HCT116 (cell line): ENCODE results near the gene SEPTIN12. TPM values are rescaled to one million over a fixed set of nuclear protein-coding genes. Genes with fewer than 3 reads are reported as not detected.

Source experiments
- ATAC-seq: fragments of 200-7000 bp; cut with Tn5 transposase; 2 replicates; pipeline ENCODE4 v1.9.1; 2020; ENCODE audit warnings: mild to moderate bottlenecking, moderate library complexity
- BruUV-seq: library from RNA; stranded (reverse); fragments of 400-500 nt; replicated peaks from 2 replicates; lab custom pipeline; 2021; lab: Mats Ljungman, UMichigan
- CTCF ChIA-PET: fragments of 300-600 bp; sonication (Branson Sonifier 250); formaldehyde crosslinking; loops from one replicate; lab custom pipeline; 2021; ENCODE audit warnings: antibody characterized with exemption; lab: Charles Lee
- POLR2A ChIA-PET: fragments of 300-600, 350-600 bp; sonication (Branson Sonifier 250); formaldehyde crosslinking; loops from one replicate; lab custom pipeline; 2021; ENCODE audit warnings: antibody characterized with exemption; lab: Charles Lee
- RAD21 ChIA-PET, 2 experiments: fragments of 300-600 bp; sonication (Branson Sonifier 250); formaldehyde crosslinking; loops; one replicate each; lab custom pipeline; 2023; ENCODE audit warnings: low total read pairs in 2 of 2; ENCODE audit not compliant: uncharacterized antibody in 2 of 2, unreplicated experiment in 2 of 2, low non-redundant PET in 1 of 2; lab: Charles Lee
- DNase-seq: peaks from one replicate; pipeline ENCODE4 v3.0.0-alpha.2; 2010; ENCODE audit warnings: low read depth, low spot score
- H2AFZ ChIP-seq: fragments of 200-600 bp; shearing (Covaris generic), sonication (generic); 2 replicates; pipeline ENCODE4 v1.6.1; 2017; ENCODE audit warnings: low read depth, mixed run types, mixed read lengths, antibody characterized with exemption, low read length; ENCODE audit not compliant: poor library complexity, severe bottlenecking
- H3K27ac ChIP-seq: 2 replicates; pipeline ENCODE4 v1.5.1; 2012; ENCODE audit warnings: low read depth, low read length
- H3K27me3 ChIP-seq: fragments of 200-600 bp; sonication (generic); 2 replicates; pipeline ENCODE4 v1.6.1; 2016; ENCODE audit warnings: mixed run types, low read length, mixed read lengths; ENCODE audit not compliant: insufficient read depth
- H3K36me3 ChIP-seq, 2 experiments: fragments of 200-500 bp in 1 of 2; fragments of 200-600 bp in 1 of 2; sonication (Bioruptor generic) in 1 of 2; sonication (generic) in 1 of 2; 2 replicates each; pipeline versions ENCODE4 v1.5.1 to v1.6.1; 2014 to 2016; ENCODE audit warnings: low read length in 2 of 2, inconsistent platforms in 1 of 2, mixed read lengths in 1 of 2, mixed run types in 1 of 2; ENCODE audit not compliant: insufficient read depth in 2 of 2, control insufficient read depth in 1 of 2
- H3K4me1 ChIP-seq, 2 experiments: fragments of 200-600 bp in 1 of 2; sonication (generic) in 1 of 2; 2 replicates each; pipeline versions ENCODE4 v1.5.1 to v1.6.1; 2012 to 2017; ENCODE audit warnings: low read length in 2 of 2, inconsistent platforms in 1 of 2, mild to moderate bottlenecking in 1 of 2, mixed read lengths in 1 of 2, mixed run types in 1 of 2, moderate library complexity in 1 of 2; ENCODE audit not compliant: insufficient read depth in 2 of 2, control insufficient read depth in 1 of 2
- H3K4me2 ChIP-seq: fragments of 200-600 bp; sonication (generic); 2 replicates; pipeline ENCODE4 v1.6.1; 2017; ENCODE audit warnings: mixed run types, low read length, mixed read lengths
- H3K4me3 ChIP-seq, 2 experiments: fragments of 200-600 bp in 1 of 2; sonication (generic) in 1 of 2; replicated peaks in 1 of 2; 2 replicates each; pipeline ENCODE4 v1.5.1; 2011 to 2016; ENCODE audit warnings: low read length in 2 of 2, control low read depth in 1 of 2, low read depth in 1 of 2, mild to moderate bottlenecking in 1 of 2, mixed read lengths in 1 of 2, mixed run types in 1 of 2
- H3K79me2 ChIP-seq: fragments of 200-600 bp; sonication (generic); 2 replicates; pipeline ENCODE4 v1.6.1; 2017; ENCODE audit warnings: mild to moderate bottlenecking, mixed run types, low read length, moderate library complexity, mixed read lengths; ENCODE audit not compliant: insufficient read depth
- H3K9ac ChIP-seq: fragments of 200-600 bp; sonication (generic); 2 replicates; pipeline ENCODE4 v1.6.1; 2016; ENCODE audit warnings: low read length, mixed read lengths
- H3K9me2 ChIP-seq: fragments of 200-600 bp; sonication (generic), shearing (Covaris generic); 2 replicates; pipeline ENCODE4 v1.6.1; 2017; ENCODE audit warnings: mixed run types, mild to moderate bottlenecking, moderate library complexity; ENCODE audit not compliant: insufficient read depth
- H3K9me3 ChIP-seq, 2 experiments: fragments of 200-500 bp in 1 of 2; fragments of 200-600 bp in 1 of 2; sonication (Bioruptor generic) in 1 of 2; sonication (generic) in 1 of 2; 2 replicates each; pipeline ENCODE4 v1.6.1; 2014 to 2017; ENCODE audit warnings: low read length in 2 of 2, mixed read lengths in 2 of 2, inconsistent platforms in 1 of 2, low read depth in 1 of 2, mild to moderate bottlenecking in 1 of 2, mixed run types in 1 of 2, moderate library complexity in 1 of 2; ENCODE audit not compliant: control insufficient read depth in 1 of 2, insufficient read depth in 1 of 2
- H4K20me1 ChIP-seq: fragments of 200-600 bp; sonication (generic), shearing (Covaris generic); 2 replicates; pipeline ENCODE4 v1.6.1; 2017; ENCODE audit warnings: mixed run types, mild to moderate bottlenecking, moderate library complexity; ENCODE audit not compliant: insufficient read depth
- ATF3 ChIP-seq: IDR thresholded peaks from 2 replicates; pipeline ENCODE4 v1.6.1; 2012
- CBX3 ChIP-seq: IDR thresholded peaks from 2 replicates; pipeline ENCODE4 v1.6.1; 2012; ENCODE audit warnings: low read depth
- CEBPB ChIP-seq: IDR thresholded peaks from 2 replicates; pipeline ENCODE4 v1.6.1; 2012; ENCODE audit warnings: low read depth
- CTCF ChIP-seq, 3 experiments: fragments of 200-600 bp in 1 of 3; sonication (generic) in 1 of 3; IDR thresholded peaks in 2 of 3; conservative IDR thresholded peaks in 1 of 3; 2 replicates each; pipeline ENCODE4 v1.5.1; 2012 to 2017; ENCODE audit warnings: low read depth in 2 of 3, low read length in 2 of 3, antibody characterized with exemption in 1 of 3, borderline replicate concordance in 1 of 3, control low read depth in 1 of 3, mild to moderate bottlenecking in 1 of 3, mixed read lengths in 1 of 3, mixed run types in 1 of 3, moderate library complexity in 1 of 3; ENCODE audit not compliant: insufficient read depth in 1 of 3
- EGR1 ChIP-seq: IDR thresholded peaks from 2 replicates; pipeline ENCODE4 v1.6.1; 2012; ENCODE audit warnings: low read depth
- EZH2phosphoT487 ChIP-seq: fragments of 200-600 bp; IDR thresholded peaks from 2 replicates; pipeline ENCODE4 v1.6.1; 2018; ENCODE audit warnings: antibody characterized with exemption, borderline replicate concordance
- FOSL1 ChIP-seq: IDR thresholded peaks from 2 replicates; pipeline ENCODE4 v1.6.1; 2012; ENCODE audit warnings: low read depth
- MAX ChIP-seq: IDR thresholded peaks from 2 replicates; pipeline ENCODE4 v1.6.1; 2012
- POLR2A ChIP-seq: IDR thresholded peaks from 2 replicates; pipeline ENCODE4 v1.7.0; 2011; ENCODE audit warnings: borderline replicate concordance; ENCODE audit not compliant: insufficient read depth, insufficient read length; ENCODE audit errors: extremely low read depth
- POLR2AphosphoS5 ChIP-seq: IDR thresholded peaks from 2 replicates; pipeline ENCODE4 v1.6.1; 2011; ENCODE audit warnings: mild to moderate bottlenecking, low read depth, low read length, moderate library complexity
- RAD21 ChIP-seq: IDR thresholded peaks from 2 replicates; pipeline ENCODE4 v1.6.1; 2012; ENCODE audit warnings: low read depth, mild to moderate bottlenecking
- REST ChIP-seq: IDR thresholded peaks from 2 replicates; pipeline ENCODE4 v1.6.1; 2012; ENCODE audit warnings: low read depth
- SIN3A ChIP-seq: IDR thresholded peaks from 2 replicates; pipeline ENCODE4 v1.6.1; 2012; ENCODE audit warnings: low read depth
- SP1 ChIP-seq: IDR thresholded peaks from 2 replicates; pipeline ENCODE4 v1.6.1; 2012; ENCODE audit warnings: low read depth
- SRF ChIP-seq: IDR thresholded peaks from 2 replicates; pipeline ENCODE4 v1.6.1; 2012; ENCODE audit warnings: low read depth
- TCF7L2 ChIP-seq: IDR thresholded peaks from 2 replicates; pipeline ENCODE4 v1.7.0; 2011; ENCODE audit warnings: borderline replicate concordance, inconsistent platforms; ENCODE audit not compliant: insufficient read depth, insufficient read length; ENCODE audit errors: extremely low read depth
- YY1 ChIP-seq: IDR thresholded peaks from 2 replicates; pipeline ENCODE4 v1.6.1; 2011; ENCODE audit warnings: low read length, low read depth, moderate library complexity, mild to moderate bottlenecking; ENCODE audit not compliant: insufficient replicate concordance; ENCODE audit errors: extremely low read depth
- ZBTB33 ChIP-seq: IDR thresholded peaks from 2 replicates; pipeline ENCODE4 v1.6.1; 2011; ENCODE audit warnings: mild to moderate bottlenecking, low read length, moderate library complexity; ENCODE audit not compliant: insufficient replicate concordance; ENCODE audit errors: extremely low read depth
- ZNF274 ChIP-seq: fragments of 200-500 bp; sonication (Bioruptor generic); IDR thresholded peaks from 2 replicates; pipeline ENCODE4 v1.6.1; 2014; ENCODE audit warnings: mild to moderate bottlenecking, low read depth, low read length, inconsistent platforms
- intact Hi-C: fragments of 100-400 bp; cut with micrococcal nuclease; formaldehyde crosslinking; loops from 2 replicates; pipeline ENCODE4 v1.10.0; 2022
- total RNA-seq: library from RNA; stranded (reverse); gene quantifications from one replicate; pipeline ENCODE4 v1.2.1, GENCODE V29; 2021; ENCODE audit not compliant: unreplicated experiment

Gene SEPTIN12
- total RNA-seq, 1 experiment from 2014 or later: not detected

GRCh38 chr16:4806280-4806679, 18.1 kb upstream of the SEPTIN12 start:
- no peak for TF ChIP-seq RAD21
- TF ChIP-seq CEBPB: no peak
- no peak for TF ChIP-seq SIN3A
- TF ChIP-seq POLR2AphosphoS5: no peak
- TF ChIP-seq EGR1: no peak
- no peak for TF ChIP-seq ZBTB33
- no peak for TF ChIP-seq SRF
- TF ChIP-seq SP1: no peak
- no peak for TF ChIP-seq YY1
- TF ChIP-seq EZH2phosphoT487: no peak
- no peak for TF ChIP-seq ATF3
- no peak for TF ChIP-seq POLR2A
- no peak for TF ChIP-seq CTCF (IDR thresholded peaks at IDR 0.05 in 2 of 3, conservative IDR thresholded peaks at IDR 0.05 in 1 of 3; ENCODE audit: borderline replicate concordance in 1 of 3, insufficient read depth in 1 of 3, low read depth in 2 of 3, low read length in 2 of 3)
- no peak for TF ChIP-seq MAX
- no peak for TF ChIP-seq CBX3
- no peak for TF ChIP-seq FOSL1
- no peak for TF ChIP-seq REST
- TF ChIP-seq TCF7L2: no peak
- no peak for TF ChIP-seq ZNF274
- TF ChIP-seq, all 23 proteins: peak for 0
- Histone ChIP-seq H3K9ac (no peak overlapping the region), H3K27ac (no peak overlapping the region), H3K36me3 (peaks cover 22 to 27% of the 10 kb centered on the region in 2 experiments; a peak in 3 of 4 replicates), H3K27me3 (no peaks in the 10 kb centered on the region), H2AFZ (no peak overlapping the region), H3K4me3 (no peak overlapping the region), H3K79me2 (no peaks in the 10 kb centered on the region), H3K4me1 (peaks cover 9 to 15% of the 10 kb centered on the region in 2 experiments), H3K9me3 (no peaks in the 10 kb centered on the region), H4K20me1 (no peaks in the 10 kb centered on the region), H3K4me2 (no peak overlapping the region), H3K9me2 (no peaks in the 10 kb centered on the region)
- POLR2A ChIA-PET: no interaction called here
- intact Hi-C loops: no loop called here
- no peak for ATAC-seq
- CTCF ChIA-PET: no interaction called here
- RAD21 ChIA-PET: no interaction called here
- no peak for DNase-seq
- no TSS peak for BruUV-seq
